AG08396 (cell line): Measurements from ENCODE around the gene METRN.

Source experiments
- DNase-seq: peaks from one replicate; pipeline ENCODE4 v3.0.0; 2012; ENCODE audit warnings: low spot score, mixed read lengths

METRN gene

DNA sequence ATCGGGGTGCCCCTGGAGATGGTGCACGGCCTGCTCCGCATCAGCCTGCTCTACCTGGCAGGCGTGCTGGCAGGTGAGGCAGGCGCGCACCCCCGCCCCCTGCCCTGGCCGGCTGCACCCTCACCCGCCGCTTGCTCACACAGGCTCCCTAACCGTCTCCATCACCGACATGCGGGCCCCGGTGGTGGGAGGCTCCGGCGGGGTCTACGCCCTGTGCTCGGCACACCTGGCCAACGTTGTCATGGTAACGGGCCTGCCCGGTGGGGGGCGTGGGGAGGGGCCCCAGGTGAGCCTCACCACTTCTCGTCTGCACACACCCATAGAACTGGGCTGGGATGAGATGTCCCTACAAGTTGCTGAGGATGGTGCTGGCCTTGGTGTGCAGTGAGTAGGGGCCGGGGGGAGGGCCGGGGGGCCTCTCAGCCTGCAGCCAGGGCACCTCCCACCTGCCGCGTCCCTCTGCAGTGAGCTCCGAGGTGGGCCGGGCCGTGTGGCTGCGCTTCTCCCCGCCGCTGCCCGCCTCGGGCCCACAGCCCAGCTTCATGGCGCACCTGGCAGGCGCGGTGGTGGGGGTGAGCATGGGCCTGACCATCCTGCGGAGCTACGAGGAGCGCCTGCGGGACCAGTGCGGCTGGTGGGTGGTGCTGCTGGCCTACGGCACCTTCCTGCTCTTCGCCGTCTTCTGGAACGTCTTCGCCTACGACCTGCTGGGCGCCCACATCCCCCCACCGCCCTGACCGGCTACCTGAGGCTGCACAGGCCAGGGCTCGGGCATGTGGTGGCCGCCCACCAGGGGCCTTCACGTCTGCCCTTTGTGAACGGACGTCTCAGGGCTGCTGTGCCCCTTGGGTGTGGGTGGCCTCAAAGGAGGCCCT lies 37.4 kb upstream of the METRN start:
- DNase-seq, result no peak

DNA sequence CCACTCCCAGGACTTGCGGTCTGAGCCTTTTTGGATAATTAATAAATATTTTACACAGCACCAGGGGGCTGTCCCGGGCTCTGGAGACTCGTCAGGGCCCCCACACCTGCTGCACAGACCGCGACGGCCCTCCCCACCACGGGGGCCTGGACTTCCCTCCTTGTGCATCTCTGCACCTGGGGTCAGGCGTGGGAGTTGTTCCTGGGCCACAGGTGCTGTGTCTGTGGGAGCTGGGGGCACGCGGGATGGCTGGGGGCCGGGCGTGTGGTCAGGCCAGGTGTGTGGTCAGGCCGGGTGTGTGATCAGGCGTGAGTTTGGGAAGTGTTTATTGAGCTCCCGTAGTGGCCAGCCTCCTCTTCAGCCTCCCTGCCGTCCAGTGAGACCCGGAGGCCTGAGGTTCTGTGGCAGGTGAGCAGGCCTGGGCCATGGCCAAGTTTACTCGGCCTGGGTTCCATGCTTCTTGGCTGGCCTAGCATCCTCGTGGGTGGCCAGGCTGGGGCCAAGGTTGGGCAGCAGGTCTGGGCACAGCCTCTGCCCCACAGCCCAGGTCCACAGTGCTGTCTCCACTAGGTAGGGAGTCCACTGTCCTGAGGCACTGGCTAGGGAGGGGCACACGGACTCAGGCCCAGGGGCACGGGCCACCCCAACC lies 36.6 kb upstream of the METRN start:
- DNase-seq, result no peak

DNA sequence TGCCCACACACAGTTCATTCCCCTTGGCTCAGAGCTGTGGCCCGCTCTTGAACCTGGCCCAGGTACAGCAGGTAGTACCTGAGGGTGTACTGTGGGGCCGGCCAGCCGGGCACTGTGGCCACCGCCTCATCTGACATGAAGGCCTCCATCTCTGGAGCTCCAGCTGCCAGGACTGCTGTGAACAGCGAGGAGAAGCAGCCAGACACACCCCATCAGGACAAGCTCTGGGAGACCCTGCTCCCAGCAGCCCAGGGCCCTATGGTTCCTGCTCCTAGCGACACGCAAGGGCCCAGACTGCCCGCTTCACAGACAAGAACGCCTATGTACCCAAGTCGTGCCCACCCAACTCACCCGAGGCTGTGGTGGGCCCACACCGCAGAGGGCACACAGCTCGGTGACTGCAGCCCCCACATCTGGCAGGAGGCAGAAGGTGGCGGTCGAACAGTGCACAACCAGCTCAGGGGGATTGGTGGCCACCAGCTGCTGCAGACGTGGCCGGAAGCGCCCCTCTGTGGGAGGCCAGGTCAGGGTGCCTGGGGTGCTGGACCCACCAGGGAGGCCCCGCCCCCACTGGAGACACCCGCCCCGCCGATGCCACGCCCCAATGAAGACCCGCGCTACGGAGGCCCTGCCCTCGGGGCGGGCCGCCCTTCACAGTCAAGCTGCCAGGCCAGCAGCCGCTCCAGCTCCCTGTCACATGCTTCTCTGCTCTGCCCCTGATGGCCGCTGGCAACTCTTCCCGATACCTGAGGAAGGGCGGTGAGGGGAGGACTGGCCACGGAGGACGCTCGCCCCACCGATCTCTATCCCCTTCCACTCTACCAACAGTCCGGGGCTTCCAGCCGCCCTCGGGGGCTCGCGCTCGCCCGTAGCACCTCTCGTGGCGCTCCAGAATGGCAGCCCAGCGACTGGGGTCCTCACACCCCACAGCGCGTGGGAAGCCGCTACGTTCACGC lies 35.8 kb upstream of the METRN start:
- DNase-seq, result peak; percentile 60

DNA sequence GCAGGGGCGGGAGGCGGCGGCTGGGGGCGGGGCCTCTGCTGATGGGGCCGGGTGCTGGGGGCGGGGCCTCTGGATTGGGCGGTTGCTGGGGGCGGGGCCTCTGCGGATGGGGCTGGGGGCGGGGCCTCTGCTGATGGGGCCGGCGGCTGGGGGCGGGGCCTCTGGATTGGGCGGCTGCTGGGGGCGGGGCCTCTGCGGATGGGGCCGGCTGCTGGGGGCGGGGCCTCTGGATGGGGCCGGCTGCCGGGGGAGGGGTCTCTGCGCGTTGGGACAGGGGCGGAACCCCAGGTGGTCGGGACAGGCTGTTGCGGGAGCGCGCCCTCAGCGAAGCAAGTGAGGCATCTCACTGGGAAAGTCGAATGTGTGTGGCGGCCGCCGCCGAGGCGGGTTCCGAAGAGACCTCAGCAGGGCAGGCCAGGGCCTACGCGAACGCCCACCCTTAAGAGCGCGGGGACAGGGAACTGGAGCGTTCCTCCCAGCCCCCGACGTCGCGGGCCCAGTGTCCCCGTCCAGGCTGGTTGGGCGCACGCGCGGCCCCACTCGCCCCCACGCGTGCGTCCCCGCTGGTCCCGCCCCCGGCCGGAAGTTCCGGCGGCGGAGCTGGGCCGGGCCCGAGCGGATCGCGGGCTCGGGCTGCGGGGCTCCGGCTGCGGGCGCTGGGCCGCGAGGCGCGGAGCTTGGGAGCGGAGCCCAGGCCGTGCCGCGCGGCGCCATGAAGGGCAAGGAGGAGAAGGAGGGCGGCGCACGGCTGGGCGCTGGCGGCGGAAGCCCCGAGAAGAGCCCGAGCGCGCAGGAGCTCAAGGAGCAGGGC lies 34.9 kb upstream of the METRN start, which contains the start of gene STUB1:
STUB1 (plus strand) TSS at position 597 of the 811 bp plus-strand sequence; CDS start at position 713, 116 bp downstream.
- peak; percentile 94 for DNase-seq

DNA sequence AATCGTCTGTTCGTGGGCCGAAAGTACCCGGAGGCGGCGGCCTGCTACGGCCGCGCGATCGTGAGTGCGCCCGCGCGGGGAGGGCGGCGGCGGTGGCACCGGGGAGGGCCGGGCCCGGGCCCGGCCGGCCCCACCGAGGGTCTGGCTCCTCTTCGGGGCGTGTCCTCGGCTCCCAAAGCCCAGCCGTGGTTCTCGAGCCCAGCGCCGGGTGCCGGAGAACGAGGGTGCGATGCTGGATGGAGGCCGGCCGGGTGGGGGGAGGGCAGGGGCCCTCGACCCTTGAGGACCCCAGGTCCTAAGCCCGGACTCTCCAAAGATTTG lies 34.3 kb upstream of the METRN start:
- peak; percentile 43 for DNase-seq

DNA sequence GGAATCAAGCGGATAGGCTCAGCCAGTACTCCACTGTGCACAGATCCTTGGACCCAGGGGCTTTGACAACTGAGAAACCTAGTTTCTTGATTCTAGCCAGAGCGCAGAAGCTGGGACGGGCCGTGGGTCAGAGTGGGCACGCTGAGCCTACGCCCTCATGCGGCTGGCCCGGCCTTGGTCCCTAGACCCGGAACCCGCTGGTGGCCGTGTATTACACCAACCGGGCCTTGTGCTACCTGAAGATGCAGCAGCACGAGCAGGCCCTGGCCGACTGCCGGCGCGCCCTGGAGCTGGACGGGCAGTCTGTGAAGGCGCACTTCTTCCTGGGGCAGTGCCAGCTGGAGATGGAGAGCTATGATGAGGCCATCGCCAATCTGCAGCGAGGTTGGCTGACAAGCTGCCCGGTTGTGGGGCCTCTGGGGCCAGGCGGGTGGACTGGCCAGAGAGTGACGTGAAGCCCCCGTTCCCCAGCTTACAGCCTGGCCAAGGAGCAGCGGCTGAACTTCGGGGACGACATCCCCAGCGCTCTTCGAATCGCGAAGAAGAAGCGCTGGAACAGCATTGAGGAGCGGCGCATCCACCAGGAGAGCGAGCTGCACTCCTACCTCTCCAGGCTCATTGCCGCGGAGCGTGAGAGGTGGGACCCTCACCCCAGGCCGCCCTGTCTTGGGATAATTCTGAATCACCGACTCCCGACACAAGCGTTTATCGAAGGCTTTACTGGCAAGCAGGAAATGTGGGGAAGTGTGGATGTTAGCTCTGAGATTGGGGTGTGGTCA lies 33.8 kb upstream of the METRN start:
- DNase-seq, result peak; percentile 47

DNA sequence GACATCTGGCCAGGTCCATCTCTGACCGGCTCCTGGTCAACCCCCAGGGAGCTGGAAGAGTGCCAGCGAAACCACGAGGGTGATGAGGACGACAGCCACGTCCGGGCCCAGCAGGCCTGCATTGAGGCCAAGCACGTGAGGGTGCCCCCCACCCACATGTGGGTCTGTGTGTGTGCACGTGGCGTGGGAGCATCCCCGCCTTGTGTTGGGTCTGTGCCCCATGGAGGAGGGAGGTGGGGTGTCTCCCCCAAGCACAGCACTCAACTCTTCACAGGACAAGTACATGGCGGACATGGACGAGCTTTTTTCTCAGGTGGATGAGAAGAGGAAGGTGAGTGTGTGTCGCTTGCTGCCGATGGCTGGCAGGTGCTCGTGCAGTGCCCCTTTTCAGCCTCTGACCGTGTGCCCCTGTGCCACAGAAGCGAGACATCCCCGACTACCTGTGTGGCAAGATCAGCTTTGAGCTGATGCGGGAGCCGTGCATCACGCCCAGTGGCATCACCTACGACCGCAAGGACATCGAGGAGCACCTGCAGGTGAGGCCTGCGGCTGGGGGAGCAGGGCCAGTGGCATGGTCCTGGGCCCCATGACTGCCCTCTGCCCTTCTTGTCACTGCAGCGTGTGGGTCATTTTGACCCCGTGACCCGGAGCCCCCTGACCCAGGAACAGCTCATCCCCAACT lies 33.0 kb upstream of the METRN start:
- DNase-seq, result no peak

DNA sequence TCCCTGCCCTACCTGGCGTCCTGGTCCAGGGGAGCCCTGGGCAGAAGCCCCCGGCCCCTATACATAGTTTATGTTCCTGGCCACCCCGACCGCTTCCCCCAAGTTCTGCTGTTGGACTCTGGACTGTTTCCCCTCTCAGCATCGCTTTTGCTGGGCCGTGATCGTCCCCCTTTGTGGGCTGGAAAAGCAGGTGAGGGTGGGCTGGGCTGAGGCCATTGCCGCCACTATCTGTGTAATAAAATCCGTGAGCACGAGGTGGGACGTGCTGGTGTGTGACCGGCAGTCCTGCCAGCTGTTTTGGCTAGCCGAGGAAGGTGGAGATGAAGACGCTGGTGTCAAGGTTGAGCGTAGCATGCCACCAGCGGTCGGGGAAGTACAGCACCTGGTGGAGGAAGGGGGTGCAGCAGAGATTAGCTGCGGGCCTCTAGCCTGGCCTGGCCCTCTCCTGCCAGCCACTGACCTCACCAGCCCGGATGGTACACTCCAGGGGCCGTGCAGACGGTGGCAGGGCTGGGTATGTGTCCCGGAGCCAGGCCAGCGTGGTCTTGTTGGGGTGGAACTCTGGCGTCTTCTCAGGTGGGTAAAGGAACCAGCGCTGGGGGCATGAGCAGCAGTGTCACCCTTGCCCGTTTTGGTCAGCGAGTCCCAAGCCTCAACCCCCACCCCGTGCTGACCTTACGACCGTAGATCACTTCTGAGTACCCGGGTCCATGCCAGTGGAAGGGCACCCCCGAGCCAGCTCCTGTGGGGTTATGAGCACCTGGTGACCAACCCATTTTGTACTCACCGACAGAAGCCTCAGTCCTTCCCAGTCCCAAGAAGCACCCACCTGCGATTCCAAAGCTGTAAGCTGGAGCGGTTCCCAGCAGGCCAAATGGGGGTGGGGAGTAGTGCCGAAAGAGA lies 32.2 kb upstream of the METRN start:
- DNase-seq, result no peak

DNA sequence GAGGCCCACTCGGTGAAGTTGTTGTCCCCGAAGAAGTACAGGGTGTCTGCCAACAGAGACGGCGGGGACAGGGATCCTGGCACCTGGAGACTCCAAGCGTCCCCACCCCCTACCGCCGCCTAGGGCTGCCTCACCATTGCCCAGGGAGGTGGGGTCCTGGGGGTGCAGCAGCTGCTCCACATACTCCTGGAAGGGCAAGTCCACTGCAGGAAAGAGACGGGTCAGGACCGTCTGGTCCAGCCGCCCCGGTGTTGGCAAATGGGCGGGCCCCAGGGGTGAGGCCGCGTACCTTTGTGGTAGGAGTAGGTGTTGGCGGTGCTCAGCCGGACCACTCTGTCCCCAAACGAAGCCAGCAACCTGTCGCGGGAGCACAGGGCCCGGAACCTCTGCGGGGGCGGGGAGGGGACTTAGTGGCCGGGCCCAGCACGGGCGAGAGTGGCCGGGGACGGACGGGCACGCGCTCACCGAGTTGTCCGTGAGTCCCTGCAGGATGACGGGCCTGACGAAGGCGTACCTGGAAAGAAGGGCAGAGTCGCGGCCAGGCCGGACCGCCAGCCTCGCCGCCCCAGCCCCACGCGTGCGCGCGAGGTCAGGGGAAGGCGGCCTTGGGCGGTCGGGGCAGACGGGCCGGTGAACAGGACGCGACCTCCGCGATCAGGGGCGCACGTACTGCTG lies 31.4 kb upstream of the METRN start:
- no peak for DNase-seq

DNA sequence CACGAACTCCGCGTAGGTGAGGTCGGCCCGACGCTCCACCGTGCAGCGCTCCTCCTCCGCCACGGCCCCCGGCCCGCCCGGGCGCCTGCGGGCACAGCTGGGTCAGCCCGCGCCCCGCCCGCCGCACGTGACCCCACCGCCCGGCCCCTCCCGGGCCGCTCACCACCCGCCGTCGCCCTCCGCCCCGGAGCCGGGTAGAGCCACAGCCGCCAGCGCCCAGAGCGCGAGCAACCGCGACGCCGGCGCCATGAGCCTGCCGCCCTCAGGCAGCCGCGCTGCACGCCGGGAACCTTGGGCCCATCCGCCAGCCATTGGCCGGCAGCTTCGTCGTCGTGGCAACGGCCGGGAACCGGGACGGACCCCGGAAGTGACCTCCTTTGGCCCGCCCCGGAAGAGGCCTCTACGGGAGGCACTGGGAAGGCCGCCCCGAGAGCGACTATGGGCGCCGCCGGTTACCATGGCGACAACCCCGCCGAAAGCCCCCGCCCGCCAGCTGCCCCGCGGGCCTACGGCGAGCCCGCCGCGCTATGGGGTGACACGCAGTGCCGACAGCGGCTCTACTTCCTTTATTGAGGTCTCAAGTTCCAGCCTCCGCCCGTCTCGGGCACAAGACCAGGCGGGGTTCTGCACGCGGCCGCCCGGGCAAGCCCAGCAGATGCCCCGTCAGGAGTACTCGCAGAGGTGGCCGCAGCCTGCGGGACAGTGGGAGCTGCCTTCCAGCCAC lies 30.7 kb upstream of the METRN start, which contains the start of gene JMJD8:
JMJD8 (minus strand) TSS at position 264 of the 724 bp plus-strand sequence; CDS start at position 249, 15 bp downstream.
- peak; percentile 95 for DNase-seq

DNA sequence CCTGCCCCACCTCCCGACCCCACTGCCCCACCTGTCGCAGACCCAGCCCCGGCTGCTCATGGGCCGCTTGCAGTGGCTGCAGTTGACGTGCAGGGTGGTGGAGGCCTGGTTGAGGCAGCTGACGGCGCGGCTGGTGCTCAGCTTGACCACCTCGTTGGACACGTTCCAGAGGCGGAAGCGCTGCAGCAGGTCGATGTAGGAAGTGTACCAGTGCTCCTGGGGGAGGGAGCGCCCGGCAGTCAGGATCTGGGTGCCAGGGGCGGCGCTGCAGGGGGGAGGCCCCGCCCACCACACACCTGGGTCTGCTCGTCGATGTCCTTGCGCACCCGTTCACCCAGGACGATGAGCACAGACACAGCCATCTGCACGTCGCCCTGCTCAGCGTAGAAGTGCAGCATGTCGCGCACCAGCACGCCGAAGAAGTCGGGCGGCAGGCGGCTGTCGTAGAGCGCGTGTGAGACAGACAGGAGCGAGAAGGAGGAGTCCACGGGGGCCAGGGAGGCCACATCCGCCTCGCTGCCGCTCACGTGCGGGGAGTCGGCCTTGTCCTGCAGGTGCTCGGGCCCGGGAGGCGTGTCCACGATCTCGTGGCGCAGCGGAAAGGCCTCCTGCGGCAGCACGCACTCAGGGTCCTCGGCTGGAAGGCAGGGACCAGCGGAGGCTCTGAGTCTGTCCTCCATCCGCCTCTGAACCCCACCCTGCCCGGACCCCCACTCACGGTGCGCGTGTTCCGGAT lies 29.8 kb upstream of the METRN start:
- no peak for DNase-seq

DNA sequence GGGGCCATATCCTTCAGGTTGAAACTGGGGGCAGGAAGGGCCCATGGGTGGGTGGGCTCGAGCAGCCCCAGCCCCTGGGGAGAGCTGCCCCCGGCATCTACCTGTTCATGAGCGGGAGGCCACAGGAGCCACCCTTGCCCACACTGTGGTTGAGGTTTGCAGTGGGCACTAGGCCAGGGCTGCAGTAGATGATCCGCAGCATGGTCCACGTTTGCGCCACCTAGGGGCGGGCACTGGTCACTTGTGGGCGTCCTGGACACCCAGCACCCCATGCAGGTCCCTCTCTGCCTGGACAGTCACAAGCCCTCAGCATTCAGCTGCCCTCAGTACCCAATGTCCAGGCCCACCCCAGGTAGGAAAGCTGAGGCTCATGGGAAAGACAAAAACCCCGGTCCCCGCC lies 29.0 kb upstream of the METRN start:
- peak; percentile 69 for DNase-seq

DNA sequence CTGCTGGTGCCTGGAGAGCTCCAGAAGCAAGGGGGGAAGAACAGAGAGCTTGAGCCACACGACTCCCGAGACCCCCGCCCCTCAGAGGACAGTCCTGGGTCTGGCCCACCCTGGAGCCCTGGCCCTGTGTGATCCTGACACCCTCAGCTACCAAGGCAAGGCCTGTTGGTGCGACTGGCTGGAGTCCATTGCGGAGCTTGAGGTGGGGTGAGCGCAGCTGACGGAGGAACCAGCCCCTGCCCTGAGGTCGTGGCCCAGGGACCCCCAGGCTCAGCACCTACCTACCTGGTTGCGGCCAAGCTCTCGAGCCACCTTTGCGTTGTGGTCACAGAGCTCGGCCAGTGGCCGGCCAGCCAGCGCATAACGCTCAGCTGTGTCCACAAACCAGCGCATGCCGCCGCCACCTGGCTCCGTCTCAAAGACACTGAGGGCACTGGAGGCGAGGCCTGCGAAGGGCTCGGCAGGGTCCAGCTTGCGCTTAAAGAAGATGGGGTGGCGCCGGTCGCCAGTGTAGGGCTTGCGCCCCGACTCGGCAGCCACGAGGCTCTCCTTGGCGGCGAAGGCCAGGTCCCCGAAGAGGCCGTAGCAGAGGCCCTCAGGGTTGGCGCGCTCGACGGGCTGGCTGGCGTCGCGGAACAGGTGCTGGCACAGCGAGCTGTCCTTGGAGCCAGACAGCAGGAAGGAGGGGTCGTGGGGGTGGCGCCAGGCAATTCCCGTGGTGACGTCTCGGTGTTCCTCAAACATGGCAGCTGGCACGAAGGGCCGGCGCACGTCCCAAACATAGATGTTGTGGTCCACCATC lies 28.3 kb upstream of the METRN start:
- no peak for DNase-seq

DNA sequence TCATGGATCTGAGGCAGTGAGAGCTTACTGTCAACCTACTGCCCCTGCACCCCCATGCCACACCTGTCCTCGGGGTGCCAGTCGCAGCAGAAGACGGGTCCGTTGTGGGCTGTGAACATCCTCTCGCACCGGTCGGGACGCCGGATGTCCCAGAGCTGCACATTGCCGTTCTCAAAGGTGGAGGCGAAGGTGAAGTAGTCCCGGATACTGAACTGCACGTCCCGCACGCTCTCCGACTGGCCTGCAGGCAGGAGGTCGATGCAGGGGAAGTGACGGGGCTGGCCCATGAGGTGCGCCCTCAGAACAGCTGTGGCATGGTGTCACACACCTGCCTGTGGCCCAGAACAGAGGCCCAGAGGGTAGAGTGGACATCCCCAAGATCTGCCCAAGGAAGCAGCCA lies 27.4 kb upstream of the METRN start:
- no peak for DNase-seq

DNA sequence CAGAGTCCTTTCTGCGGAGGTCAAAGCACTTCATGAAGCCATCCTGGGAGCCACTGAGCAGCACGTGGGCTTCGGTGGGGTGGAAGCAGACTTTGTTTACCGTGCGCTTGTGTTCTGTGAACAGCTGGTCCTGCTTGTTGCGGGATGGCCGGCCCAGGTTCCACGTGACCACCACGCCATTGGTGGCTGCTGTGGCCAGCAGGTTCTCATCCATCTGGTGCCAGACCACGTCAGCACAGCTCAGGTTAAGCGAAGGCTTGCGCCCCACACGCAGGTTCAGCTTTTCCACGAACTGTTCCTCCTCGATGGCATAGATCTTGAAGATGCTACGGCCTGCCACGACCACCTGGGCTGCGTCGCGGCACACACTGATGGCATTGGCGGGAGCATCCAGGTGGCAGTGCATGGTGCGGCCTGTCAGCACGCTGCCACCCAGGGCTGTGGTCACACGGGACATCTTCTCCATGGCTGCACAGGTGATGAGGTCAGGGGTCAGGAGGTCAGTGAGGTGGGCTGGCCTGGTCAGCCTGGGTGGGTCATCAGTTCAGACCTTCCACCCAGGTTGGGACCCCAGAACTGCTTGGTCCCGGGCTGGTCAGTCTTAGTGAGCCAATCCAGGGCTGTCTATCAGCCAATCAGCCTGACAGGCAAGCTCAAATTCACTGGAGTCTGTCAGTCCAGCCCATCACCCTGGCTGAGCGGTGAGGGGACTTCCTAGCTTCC lies 25.6 kb upstream of the METRN start:
- no peak for DNase-seq
